NCI-H345 (cell line): ENCODE data around the gene RBM15.

Experiments used
- DNase-seq: peaks from one replicate; lab custom pipeline; 2025; lab: John Stamatoyannopoulos, UW

The RBM15 gene

GRCh38 chr1:110321846-110322245 lies 17.3 kb upstream of the RBM15 start:
- DNase-seq, result no peak

DNA sequence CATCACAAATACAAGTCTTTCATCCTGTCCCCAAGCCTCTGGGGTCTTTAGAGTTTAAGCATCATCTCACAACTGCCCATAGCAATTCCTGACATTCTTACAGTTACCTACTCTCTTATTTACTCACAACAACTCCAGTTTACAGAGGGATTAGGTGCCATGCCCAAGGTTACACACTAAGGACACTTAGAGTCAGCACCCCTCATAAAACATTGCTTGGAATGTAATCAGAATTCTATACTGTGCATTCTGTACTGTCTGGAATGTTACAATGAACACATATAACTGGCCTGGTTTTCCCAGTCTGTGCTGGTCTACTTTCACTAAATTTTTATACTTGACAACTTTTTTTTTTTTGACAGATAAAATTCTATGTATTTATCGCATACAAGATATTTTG lies 14.5 kb upstream of the RBM15 start:
- no peak for DNase-seq

GRCh38 chr1:110326826-110327225 lies 12.4 kb upstream of the RBM15 start:
- no peak for DNase-seq

GRCh38 chr1:110328274-110328673 lies 10.9 kb upstream of the RBM15 start:
- DNase-seq, result no peak

DNA sequence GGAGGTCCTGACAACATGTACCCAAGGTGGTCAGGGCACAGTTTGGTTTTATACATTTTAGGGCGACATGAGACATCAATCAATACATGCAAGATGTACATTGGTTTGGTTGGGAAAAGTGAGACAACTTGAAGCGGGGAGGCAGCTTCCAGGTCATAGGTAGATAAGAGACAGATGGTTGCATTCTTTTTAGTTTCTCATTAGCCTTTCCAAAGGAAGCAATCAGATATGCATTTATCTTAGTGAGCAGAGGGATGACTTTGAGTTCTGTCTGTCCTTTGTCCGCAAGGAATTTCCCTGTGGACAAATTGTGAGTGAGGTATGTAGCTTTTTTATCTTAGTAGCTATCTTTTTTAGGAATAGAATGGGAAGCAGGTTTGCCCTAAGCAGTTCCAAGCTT lies 10.5 kb upstream of the RBM15 start:
- DNase-seq, result no peak

GRCh38 chr1:110335265-110335664 lies 3.9 kb upstream of the RBM15 start:
- no peak for DNase-seq

DNA sequence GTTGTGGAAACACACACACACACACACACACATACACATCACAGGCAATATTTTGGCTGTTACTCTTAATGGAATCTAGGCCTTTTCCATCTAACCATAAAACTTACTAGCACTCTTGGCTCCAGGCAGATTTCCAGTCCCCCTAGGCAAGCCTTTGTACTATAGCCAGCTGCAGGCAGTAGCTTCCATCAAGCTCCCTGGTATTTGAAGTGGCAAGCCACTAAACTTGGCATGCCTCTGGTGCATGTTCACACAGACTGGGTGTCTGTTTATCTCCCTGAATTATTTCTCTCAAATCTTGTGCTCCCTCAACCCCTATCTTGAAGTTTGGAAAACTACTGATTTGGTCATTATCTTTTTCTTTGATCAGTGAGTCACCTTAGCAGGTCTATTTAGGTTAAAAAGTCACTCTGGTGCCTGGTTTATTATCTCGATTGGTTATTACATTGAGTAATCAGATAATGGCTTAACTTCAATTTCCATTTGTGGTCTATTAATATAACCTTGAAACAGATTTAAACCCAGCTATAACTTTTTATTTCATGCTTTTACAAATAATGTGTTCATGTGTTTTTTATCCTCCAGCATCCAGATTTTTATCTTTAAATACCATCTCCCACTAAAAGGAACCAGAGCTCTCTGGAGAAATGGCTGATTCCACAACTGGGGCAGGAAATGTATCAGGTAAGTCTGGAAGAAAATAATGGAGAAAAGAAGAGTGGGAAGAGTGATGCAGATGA lies 2.7 kb upstream of the RBM15 start:
- DNase-seq, result no peak

GRCh38 chr1:110337704-110338308 lies 1.4 kb upstream of the RBM15 start:
- DNase-seq, result no peak

GRCh38 chr1:110338309-110338885 lies 780 bp upstream of the RBM15 start:
- DNase-seq, result peak; percentile 94

- DNase-seq, result peak; percentile 46
Observed at GRCh38 chr1:110339407-110340206, 430 bp downstream of the RBM15 start.

- DNase-seq, result no peak
Observed at GRCh38 chr1:110340207-110340468, 961 bp downstream of the RBM15 start.

DNA sequence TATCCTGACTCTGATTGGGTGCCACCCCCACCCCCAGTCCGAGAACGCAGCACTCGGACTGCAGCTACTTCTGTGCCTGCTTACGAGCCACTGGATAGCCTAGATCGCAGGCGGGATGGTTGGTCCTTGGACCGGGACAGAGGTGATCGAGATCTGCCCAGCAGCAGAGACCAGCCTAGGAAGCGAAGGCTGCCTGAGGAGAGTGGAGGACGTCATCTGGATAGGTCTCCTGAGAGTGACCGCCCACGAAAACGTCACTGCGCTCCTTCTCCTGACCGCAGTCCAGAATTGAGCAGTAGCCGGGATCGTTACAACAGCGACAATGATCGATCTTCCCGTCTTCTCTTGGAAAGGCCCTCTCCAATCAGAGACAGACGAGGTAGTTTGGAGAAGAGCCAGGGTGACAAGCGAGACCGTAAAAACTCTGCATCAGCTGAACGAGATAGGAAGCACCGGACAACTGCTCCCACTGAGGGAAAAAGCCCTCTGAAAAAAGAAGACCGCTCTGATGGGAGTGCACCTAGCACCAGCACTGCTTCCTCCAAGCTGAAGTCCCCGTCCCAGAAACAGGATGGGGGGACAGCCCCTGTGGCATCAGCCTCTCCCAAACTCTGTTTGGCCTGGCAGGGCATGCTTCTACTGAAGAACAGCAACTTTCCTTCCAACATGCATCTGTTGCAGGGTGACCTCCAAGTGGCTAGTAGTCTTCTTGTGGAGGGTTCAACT lies 2.1 kb downstream of the RBM15 start:
- no peak for DNase-seq

DNA sequence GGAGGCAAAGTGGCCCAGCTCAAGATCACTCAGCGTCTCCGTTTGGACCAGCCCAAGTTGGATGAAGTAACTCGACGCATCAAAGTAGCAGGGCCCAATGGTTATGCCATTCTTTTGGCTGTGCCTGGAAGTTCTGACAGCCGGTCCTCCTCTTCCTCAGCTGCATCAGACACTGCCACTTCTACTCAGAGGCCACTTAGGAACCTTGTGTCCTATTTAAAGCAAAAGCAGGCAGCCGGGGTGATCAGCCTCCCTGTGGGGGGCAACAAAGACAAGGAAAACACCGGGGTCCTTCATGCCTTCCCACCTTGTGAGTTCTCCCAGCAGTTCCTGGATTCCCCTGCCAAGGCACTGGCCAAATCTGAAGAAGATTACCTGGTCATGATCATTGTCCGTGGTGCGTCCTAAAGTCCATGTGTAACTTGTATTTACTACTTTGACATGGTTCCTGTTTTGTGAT lies 2.7 kb downstream of the RBM15 start:
- no peak for DNase-seq

DNA sequence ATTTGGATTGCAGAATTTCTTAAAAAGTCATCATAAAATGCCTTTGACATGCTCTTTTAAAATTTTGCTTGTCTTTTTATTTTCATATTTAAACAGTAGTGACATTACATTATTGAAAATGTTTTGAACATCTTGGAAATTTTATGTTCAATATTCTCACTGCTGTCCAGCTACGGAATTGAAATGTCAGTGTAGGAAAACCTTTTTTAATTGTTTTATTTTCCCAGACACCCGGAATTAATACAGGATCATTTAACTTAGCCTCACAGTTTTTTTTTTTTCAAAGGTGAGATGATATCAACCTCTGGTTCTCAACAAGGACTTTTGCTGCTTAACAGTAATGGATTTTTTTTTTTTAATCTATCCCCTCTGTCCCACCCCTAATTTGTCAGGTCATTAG lies 4.1 kb downstream of the RBM15 start:
- DNase-seq, result no peak

GRCh38 chr1:110344152-110344551 lies 5.0 kb downstream of the RBM15 start:
- no peak for DNase-seq

- no peak for DNase-seq
Observed at GRCh38 chr1:110345480-110345879, 6.3 kb downstream of the RBM15 start.

DNA sequence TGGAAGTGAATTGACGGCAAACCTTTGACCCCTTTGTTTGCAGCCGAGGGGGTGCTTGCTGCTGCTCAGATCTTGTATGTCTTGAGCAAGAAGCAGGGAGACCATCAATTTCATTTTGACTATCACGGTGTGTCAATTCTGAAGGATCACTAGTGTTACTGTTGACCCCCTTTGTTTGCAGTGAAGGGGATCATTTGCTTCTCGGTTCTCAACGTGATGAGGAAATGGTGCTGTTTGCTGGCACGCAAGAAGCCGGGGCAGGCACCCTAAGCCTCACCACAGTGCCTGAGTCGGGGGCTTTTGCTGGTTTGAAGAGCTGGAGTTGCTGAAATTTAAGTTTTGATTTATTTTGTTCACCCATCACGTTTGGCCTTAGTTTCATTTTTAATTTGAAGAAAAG lies 7.5 kb downstream of the RBM15 start:
- no peak for DNase-seq

- DNase-seq, result no peak
Observed at GRCh38 chr1:110347182-110347893, 8.2 kb downstream of the RBM15 start.

GRCh38 chr1:110348050-110348449 lies 8.9 kb downstream of the RBM15 start:
- DNase-seq, result no peak

DNA sequence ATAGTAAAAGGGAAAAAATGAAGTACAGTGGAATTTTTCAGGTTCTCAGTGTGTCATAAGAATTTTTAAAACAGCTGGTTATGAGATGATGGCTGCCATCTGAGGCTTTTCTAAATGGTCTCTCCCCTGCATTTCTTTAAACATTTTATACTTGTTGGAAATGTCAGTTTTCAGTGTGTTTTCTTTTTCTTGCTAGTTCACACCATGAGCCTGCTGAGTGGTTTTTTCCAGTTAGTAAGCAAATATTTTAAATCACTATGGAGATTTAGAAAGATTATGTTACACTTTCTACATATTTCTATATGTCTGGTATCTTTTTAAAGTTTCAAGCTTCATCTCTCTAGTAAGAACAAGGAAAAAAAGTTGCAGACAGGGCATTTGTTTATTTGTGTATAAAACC lies 9.6 kb downstream of the RBM15 start:
- no peak for DNase-seq

DNA sequence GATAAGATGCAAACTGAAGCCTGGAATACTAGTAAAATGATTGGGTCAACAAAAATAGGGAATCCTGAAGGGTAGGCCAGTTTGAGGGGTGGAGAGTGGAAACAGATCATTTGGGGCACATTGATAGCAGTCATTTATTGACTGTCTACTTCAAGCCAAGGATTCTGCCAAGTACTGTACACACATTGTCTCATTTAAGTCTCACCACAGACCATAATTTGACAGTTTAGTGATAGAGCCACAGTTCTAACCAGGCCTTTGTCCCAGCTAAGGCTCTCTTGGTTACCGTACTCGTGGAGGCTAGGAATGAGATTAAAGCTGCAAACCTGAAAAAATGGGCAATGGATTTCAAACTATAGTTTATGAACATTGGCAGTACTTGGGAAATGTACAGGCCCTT lies 11.2 kb downstream of the RBM15 start:
- no peak for DNase-seq

GRCh38 chr1:110355321-110355720 lies 16.1 kb downstream of the RBM15 start:
- no peak for DNase-seq
